Jurkat, Clone E6-1 (cell line): ENCODE data around the gene TMEM139.
"Not testable (repeated sequence)": the region's sequence is repeated elsewhere in the genome, so short reads cannot be mapped to it uniquely, and the experiment has no call there.

Experiments
- DNase-seq: peaks from one replicate; pipeline ENCODE4 v3.0.0-alpha.2; 2011; ENCODE audit warnings: low read depth, low spot score
- H3K4me3 ChIP-seq: 2 replicates; pipeline ENCODE4 v1.5.1; 2011; ENCODE audit warnings: mild to moderate bottlenecking, low read length, control low read depth, moderate library complexity

TMEM139 gene

GRCh38 chr7:143286522-143286890, 1.7 kb downstream of the TMEM139 start:
- no peak for DNase-seq
- H3K4me3 ChIP-seq = no peak overlapping the region

- no peak overlapping the region; the same call in 1 of the 2 replicates for H3K4me3 ChIP-seq
- DNase-seq = no peak
Measured at GRCh38 chr7:143287339-143287934, 2.7 kb downstream of the TMEM139 start.

GRCh38 chr7:143287935-143288826, 3.4 kb downstream of the TMEM139 start, which contains the start of gene CASP2:
Gene CASP2, plus strand, starts transcription at chr7:143288351. Its CDS starts 105 bp downstream, at chr7:143288456.
- H3K4me3 ChIP-seq = peak within 1 kb of the TSS; percentile 97
- DNase-seq = peak; percentile 93

- no peak for DNase-seq
Measured at GRCh38 chr7:143288836-143289235, 4.1 kb downstream of the TMEM139 start.

GRCh38 chr7:143289421-143289820, 4.7 kb downstream of the TMEM139 start:
- no peak for DNase-seq
- H3K4me3 ChIP-seq = peak overlapping the region; percentile 97

More at GRCh38 chr7:143288836-143289235, 4.1 kb downstream of the TMEM139 start:
- peak overlapping the region; percentile 97 for H3K4me3 ChIP-seq

- peak overlapping the region; percentile 97 for H3K4me3 ChIP-seq
Measured at GRCh38 chr7:143289888-143290287, 5.1 kb downstream of the TMEM139 start.

GRCh38 chr7:143290293-143290692, 5.5 kb downstream of the TMEM139 start:
- no peak overlapping the region for H3K4me3 ChIP-seq
- no peak for DNase-seq

More at GRCh38 chr7:143289888-143290287, 5.1 kb downstream of the TMEM139 start:
- not testable (repeated sequence) for DNase-seq

- no peak overlapping the region for H3K4me3 ChIP-seq
- DNase-seq = no peak
Measured at GRCh38 chr7:143292876-143293275, 8.1 kb downstream of the TMEM139 start.

- no peak for DNase-seq
- H3K4me3 ChIP-seq = no peak overlapping the region
Measured at GRCh38 chr7:143295870-143296269, 11.1 kb downstream of the TMEM139 start.

- no peak overlapping the region for H3K4me3 ChIP-seq
Measured at GRCh38 chr7:143296686-143297085, 11.9 kb downstream of the TMEM139 start.

GRCh38 chr7:143299346-143299745, 14.6 kb downstream of the TMEM139 start:
- DNase-seq = no peak
- no peak overlapping the region for H3K4me3 ChIP-seq

More at GRCh38 chr7:143296686-143297085, 11.9 kb downstream of the TMEM139 start:
- DNase-seq = no peak

GRCh38 chr7:143299840-143300239, 15.1 kb downstream of the TMEM139 start:
- no peak overlapping the region for H3K4me3 ChIP-seq
- DNase-seq = no peak

GRCh38 chr7:143300959-143301935, 16.5 kb downstream of the TMEM139 start:
- no peak overlapping the region for H3K4me3 ChIP-seq
- DNase-seq = no peak

- DNase-seq = no peak
- no peak overlapping the region for H3K4me3 ChIP-seq
Measured at GRCh38 chr7:143303733-143304132, 19.0 kb downstream of the TMEM139 start.

- DNase-seq = no peak
- H3K4me3 ChIP-seq = no peak overlapping the region
Measured at GRCh38 chr7:143304938-143305337, 20.2 kb downstream of the TMEM139 start.

- H3K4me3 ChIP-seq = no peak overlapping the region
- no peak for DNase-seq
Measured at GRCh38 chr7:143305423-143306070, 20.8 kb downstream of the TMEM139 start.

- DNase-seq = no peak
- H3K4me3 ChIP-seq = no peak overlapping the region
Measured at GRCh38 chr7:143308632-143309031, 23.9 kb downstream of the TMEM139 start.

- DNase-seq = no peak
- no peak overlapping the region for H3K4me3 ChIP-seq
Measured at GRCh38 chr7:143314127-143314526, 29.4 kb downstream of the TMEM139 start.

GRCh38 chr7:143315776-143316175, 31.0 kb downstream of the TMEM139 start, which contains the start of gene CLCN1:
Gene CLCN1, plus strand, starts transcription at chr7:143316111. Its CDS starts 102 bp downstream, at chr7:143316213.
- DNase-seq = no peak

More at GRCh38 chr7:143315776-143316175, 31.0 kb downstream of the TMEM139 start, which contains the start of gene CLCN1:
- H3K4me3 ChIP-seq = no peak within 1 kb of the TSS
